Superior temporal gyrus (tissue), 1 donor: Measurements from ENCODE around the gene MCF2L2.
"Not testable (repeated sequence)": the region's sequence is repeated elsewhere in the genome, so short reads cannot be mapped to it uniquely, and the experiment has no call there.

ENCODE experiments used
- DNase-seq: peaks from one replicate; pipeline ENCODE4 v3.0.0-alpha.2; 2016; ENCODE audit errors: extremely low spot score

Gene MCF2L2

DNA sequence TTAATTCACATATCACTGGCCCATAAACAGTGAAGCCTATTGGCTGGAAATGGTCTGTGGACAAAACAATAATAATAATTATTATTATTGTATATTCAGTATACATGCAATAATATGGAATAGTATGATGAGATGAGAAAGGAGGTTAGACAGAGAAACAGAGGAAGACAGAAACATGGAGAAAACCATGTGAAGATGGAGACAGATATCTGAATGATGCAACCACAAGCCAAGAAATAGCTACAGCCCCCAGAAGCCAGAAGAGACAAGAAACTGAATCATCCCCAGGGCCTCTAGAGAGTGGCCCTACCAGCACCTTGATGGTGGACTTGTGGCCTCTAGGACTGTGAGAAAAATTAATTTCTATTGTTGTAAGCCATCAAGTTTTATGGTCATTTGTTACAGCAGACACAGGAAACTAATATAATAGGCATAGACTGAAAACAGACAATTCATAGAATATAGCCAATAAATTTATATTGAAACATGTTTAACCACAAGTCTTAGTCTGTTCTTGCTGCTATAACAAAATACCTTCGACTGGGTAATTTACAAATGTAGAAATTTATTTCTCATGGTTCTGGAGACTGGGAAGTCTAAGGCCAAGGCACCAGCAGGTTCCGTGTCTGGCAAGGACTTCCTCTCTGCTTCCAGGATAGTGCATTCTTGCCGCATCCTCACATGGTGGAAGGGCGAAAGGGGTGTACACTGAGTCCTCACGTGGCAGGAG lies 31.6 kb downstream of the MCF2L2 start:
- DNase-seq: no peak

- DNase-seq: no peak
Observed at GRCh38 chr3:183394150-183394549, 34.3 kb downstream of the MCF2L2 start.

DNA sequence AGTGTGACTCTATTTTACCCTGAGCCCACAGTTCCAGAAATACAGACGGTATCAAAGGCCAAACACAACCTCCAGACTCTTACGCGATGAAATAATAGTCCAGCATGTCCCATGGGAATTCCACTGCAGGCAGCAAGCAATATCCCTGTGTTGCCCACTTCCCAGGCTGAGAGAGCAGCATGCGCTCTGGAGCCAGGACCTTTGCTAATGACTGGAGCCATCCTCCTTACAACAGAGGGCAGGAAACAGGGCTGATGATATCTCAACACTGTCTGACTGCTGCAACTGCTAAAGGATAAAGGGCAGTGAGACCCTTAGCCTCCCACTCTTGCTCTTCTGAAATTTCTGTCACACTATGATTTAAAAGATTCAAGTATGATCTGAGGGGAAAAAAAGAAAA lies 34.8 kb downstream of the MCF2L2 start:
- no peak for DNase-seq

DNA sequence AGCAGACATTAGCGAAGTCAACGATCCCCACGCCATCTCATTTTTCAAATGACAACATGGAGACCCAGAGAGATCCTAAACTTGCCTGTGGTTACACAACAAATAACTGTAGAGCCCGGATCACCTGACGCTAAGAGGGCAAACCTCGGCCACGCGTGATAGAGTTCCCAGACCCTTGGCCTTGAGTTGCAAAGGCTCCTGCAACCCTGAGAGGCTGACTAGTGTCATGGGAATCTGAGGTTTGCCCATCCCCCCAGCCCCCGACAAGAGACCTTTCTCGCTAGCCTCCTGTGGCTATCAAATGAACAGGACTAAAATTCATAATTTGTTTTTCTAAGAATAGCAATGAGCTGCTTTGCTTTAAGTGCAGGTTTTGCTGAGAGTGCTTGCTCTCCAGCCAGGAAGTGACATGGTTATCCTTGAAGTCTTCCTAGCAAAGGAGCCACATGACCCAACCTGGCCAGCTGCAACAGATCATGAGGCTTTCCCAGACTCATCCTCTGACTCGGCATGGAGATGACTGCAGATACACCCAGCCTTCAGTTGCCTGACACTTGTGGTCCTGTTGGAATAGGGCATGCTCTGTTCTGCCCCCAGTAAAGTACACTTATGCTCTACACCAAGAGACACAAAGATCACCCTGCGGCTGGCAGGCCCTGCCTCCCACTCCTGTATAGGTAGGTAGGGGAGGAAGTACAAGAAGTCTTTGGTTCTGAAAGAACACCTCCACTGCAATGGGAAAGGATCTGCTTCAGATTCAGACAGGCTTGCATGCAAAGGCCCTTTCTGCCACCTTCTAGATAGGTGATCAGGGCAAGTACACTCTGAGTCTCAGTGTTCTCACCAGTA lies 36.0 kb downstream of the MCF2L2 start:
- DNase-seq: no peak

- DNase-seq: no peak
Observed at GRCh38 chr3:183391460-183391859, 37.0 kb downstream of the MCF2L2 start.

DNA sequence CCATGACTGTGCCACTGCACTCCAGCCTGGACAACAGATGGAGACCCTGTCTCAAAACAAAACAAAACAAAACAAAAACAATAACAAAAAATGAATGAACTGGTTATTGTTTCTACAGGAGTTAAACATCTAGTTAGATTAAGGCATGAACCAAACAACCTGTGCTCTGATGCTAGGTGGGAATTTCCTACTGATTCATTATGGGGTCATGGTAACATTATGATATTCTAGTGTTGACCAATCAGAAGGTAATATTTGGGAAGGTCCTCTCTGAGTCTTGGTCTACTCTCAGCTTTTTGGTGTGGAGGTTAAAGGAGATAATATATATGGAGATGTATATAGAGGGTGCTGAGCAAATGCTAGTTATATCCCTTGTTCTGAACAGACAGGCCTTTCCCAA lies 37.6 kb downstream of the MCF2L2 start:
- DNase-seq: no peak

DNA sequence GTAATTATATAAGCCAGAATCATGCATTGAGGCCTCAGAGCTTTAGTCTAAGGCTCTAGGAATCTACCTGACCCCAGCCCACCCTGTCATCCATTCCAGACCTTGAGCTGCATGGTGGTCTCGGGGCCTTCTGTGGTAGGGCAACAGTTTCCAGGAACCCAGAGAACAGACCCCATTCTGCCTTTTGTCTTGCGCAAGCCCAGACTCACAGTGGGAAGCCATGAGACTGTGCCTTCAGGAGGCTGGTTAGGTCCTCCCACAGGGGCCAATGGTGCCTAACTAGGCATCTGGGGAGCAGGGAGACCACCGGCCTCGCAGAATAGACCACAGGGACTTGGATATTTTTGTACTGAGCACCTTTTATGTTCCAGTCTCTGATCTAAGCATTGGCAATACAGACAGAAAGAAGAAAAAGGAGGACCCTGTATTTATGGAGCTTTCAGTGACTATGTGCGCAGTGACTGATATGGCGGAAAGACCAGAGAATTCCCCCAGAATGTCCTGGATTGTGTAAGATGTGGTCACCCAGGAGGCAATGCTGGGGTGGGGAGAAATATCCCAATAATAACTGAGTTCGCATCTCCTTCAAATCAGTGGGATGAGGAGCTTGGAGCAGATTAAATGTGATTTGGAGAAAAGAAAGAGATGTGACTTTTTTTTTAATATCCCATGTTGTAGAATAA lies 40.1 kb downstream of the MCF2L2 start:
- no peak for DNase-seq

GRCh38 chr3:183387797-183388196 lies 40.6 kb downstream of the MCF2L2 start:
- DNase-seq: no peak

GRCh38 chr3:183386651-183387050 lies 41.8 kb downstream of the MCF2L2 start:
- DNase-seq: peak; percentile 53

- peak; percentile 90 for DNase-seq
Observed at GRCh38 chr3:183385698-183386613, 42.5 kb downstream of the MCF2L2 start.

DNA sequence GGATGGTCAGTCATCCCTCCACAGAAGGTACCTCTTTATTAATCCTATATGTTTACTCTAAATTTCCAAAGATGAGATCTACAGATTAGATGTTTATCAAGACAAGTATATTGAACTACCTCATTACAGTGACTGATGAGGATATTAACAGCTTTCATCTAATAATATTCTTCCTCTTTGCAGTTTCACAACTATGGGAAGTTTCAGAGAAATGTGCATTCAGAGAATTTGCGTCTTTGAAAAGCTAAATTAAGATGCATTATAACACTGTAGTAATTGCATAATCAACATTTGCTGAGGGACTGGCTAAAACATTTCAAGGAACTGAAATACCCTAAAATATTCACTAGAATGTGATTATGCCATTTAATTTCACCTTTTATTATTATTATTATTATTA lies 46.7 kb downstream of the MCF2L2 start:
- no peak for DNase-seq

DNA sequence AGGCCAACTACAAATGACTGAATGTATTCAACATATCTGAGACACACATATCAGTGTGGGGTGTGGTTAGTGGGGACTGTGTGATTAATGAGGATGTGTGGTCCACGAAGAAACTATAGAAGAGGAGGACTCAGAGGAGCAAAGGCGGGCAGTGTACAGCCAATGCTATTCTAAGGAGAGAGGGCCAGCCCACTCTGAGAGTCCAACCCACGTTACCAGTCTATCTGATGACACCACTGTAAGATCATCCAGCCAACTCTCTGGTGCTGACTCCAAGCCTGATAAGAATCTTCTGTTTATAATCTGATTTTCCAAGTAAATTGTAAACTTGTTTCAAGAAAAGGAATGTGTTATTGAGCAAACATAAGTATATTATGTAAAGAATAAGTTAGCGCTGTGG lies 47.2 kb downstream of the MCF2L2 start:
- no peak for DNase-seq

DNA sequence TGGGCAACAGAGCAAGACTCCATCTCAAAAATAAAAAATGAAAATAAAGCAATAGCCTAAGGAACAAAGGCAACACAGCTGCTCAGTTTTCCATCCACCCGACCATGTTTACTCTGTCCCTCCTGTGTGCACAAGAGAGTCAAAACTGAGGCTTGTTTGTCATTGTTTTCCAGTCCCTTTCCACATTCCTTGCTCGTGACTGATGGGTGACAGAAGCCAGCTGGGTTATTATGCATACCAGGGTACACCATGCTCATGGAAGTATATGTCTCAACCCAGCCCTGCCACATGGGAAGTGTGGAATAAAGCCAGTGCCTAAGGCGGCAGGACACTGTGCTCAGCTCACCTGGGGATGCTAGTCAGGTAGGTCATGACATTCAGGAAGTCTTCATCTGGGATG lies 49.5 kb downstream of the MCF2L2 start:
- DNase-seq: no peak

- no peak for DNase-seq
Observed at GRCh38 chr3:183378545-183378944, 49.9 kb downstream of the MCF2L2 start.

GRCh38 chr3:183378008-183378407 lies 50.4 kb downstream of the MCF2L2 start:
- DNase-seq: no peak

DNA sequence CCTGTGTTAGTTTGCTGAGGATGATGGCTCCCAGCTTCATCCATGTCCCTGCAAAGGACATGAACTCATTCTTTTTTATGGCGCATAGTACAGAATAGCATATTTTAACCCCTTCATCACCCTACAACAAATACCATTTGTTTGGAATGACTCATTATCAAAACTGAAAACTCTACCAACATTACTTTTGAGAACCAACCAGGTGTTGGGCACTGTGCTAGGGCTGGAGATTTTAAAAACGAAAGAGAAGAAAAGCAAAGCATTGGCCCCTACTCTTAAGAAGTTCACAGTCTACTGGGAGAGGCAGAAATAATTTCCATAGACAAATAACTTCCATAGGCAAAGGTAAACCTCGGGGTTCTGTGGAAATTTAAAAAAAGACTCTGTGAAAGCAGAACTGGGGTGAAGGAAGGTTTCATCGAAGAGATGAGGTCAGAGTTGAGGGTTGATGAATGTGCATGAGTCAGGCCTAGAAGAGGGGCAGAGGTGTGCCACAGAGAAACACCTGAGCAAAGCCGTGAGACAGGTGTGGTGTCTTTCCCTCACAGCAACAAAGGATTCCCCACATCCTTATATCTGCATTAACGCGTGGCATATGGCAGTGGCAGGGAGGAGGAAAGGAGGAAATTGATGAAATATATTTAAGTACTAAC lies 51.0 kb downstream of the MCF2L2 start:
- DNase-seq: no peak

- DNase-seq: no peak
Observed at GRCh38 chr3:183375787-183376186, 52.6 kb downstream of the MCF2L2 start.

DNA sequence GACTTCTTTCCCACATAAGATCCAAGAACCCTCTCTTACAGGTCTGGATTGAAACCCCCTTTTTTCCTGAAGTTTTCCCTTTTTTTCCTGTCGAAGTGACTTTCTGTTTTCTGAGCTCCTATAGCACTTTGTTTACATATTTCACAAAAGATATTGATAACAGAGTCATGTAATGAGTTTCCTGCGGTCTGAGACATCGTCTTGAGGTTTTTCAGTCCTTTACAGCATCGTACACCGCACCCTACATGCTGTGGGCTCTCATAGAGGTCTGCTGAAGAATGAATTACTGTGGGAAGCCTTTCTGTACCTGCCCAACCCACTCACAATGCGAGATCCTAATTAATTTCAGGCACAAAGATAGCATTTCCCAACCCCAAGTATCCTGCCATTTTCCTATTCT lies 53.1 kb downstream of the MCF2L2 start:
- DNase-seq: no peak

GRCh38 chr3:183372911-183373310 lies 55.5 kb downstream of the MCF2L2 start:
- no peak for DNase-seq

DNA sequence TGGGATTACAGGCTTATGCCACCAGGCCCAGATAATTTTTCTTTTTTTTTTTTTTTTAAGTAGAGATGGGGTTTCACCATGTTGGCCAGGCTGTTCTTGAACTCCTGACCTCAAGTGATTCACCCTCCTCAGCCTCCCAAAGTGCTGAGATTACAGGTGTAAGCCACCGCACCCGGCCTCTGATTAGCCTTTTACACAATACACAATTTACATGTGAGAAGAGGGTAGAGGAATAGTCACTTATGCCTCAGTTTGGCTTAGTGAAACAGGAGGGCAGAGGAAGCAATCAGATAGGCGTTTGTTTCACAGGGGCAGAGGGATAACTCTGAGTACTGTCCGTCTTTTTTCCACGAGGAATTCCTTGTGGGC lies 56.8 kb downstream of the MCF2L2 start:
- not testable (repeated sequence) for DNase-seq

GRCh38 chr3:183370391-183370790 lies 58.0 kb downstream of the MCF2L2 start:
- DNase-seq: no peak
